ENCODE results near the gene PLCL1. TPM values are rescaled to one million over a fixed set of nuclear protein-coding genes. Genes with fewer than 3 reads are reported as not detected.

The PLCL1 gene
- total RNA-seq, 1 experiment from 2014 or later: 1.6 TPM

DNA sequence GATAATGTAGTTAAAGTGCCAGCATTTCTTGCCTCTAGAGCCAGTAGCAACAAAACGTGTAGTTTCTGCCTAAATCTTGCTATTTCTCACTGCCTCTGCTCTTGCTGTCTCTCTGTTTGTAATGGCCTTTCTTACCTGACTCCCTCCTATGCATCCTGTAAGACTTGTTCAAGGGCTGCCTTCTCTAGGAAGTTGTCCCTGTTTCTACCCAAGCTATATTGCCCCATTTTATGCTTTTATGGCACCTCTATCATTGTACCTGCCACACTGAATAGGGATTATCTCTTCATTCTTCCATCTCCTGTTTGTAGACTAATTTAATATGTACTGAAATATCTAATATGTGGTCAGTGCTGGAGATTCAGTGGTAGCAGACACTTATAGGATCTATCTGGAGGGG lies 49.2 kb downstream of the PLCL1 start:
- no peaks in the 10 kb centered on the region for H3K36me3 ChIP-seq (ENCODE audit: control insufficient read depth, insufficient read depth, low read length)
- TF ChIP-seq CTCF (IDR thresholded peaks at IDR 0.05; ENCODE audit: insufficient read depth in 1 of 2, low read depth in 1 of 2, low read length in 1 of 2, severe bottlenecking in 1 of 2, unreplicated experiment in 1 of 2): no peak
- Mint-ChIP-seq H3K27ac (ENCODE audit: unreplicated experiment) (no peak overlapping the region), H3K4me1 (ENCODE audit: low read depth, unreplicated experiment) (no peaks in the 10 kb centered on the region), H3K4me3 (ENCODE audit: unreplicated experiment) (no peak overlapping the region), H3K27me3 (ENCODE audit: insufficient read depth, unreplicated experiment) (no peaks in the 10 kb centered on the region), H3K9me3 (ENCODE audit: unreplicated experiment) (no peaks in the 10 kb centered on the region), H3K36me3 (ENCODE audit: insufficient read depth, unreplicated experiment) (peaks cover 6% of the 10 kb centered on the region)
- H3K4me3 ChIP-seq (ENCODE audit: low read depth, low read length): no peak overlapping the region
- ChIA-PET CTCF (no interaction called here), POLR2A (no interaction called here)
- intact Hi-C loops (cut with micrococcal nuclease; ENCODE audit: unreplicated experiment): no loop called here
- H3K9me3 ChIP-seq: no peaks in the 10 kb centered on the region
- no TSS peak for BruUV-seq (replicated peaks)
- H3K4me1 ChIP-seq: no peaks in the 10 kb centered on the region
- no peak for DNase-seq
- H3K27me3 ChIP-seq (replicated peaks; ENCODE audit: control insufficient read depth, insufficient read depth, low read length): no peaks in the 10 kb centered on the region

DNA sequence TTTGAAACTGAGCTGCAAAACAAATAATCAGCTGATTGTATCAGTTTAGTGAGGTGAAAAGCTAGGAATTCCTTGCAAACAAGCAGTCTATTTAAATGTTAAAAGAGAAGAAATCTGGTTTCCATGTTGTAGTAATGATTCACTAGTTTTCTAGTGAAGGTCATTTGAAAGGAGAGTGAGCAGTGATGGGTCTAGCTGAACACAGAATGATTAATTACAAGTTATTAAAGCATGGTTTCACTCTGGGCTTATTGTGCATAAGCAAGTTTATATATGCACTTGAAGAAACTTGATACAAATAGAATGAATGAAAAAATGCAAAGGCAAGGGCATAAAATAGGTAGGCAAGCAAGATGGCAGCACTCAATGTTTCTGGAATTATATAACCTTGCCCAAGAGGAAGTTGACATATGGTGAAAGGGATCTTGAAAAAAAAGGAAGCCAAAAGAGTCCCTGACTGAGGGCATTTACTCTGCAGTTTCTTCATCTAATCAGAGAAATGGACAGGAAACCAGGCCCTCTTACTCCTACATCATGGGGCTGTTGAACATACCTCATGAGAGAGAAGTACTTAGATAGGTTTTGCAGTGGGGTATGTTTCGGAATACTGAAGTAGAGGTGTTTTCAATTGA lies 53.2 kb downstream of the PLCL1 start:
- H3K9me3 Mint-ChIP-seq (ENCODE audit: unreplicated experiment): no peaks in the 10 kb centered on the region
- no peak for DNase-seq
- no peaks in the 10 kb centered on the region for H3K4me1 ChIP-seq
- TF ChIP-seq CTCF (IDR thresholded peaks at IDR 0.05; ENCODE audit: insufficient read depth in 1 of 2, low read depth in 1 of 2, low read length in 1 of 2, severe bottlenecking in 1 of 2, unreplicated experiment in 1 of 2): no peak
- peaks cover 6% of the 10 kb centered on the region for H3K4me1 Mint-ChIP-seq (ENCODE audit: low read depth, unreplicated experiment)
- H3K4me3 ChIP-seq (ENCODE audit: low read depth, low read length): no peak overlapping the region
- ChIA-PET POLR2A (no interaction called here), CTCF (no interaction called here)
- no peaks in the 10 kb centered on the region for H3K36me3 ChIP-seq (ENCODE audit: control insufficient read depth, insufficient read depth, low read length)
- H3K27me3 Mint-ChIP-seq (ENCODE audit: insufficient read depth, unreplicated experiment): no peaks in the 10 kb centered on the region
- BruUV-seq (replicated peaks): no TSS peak
- no peaks in the 10 kb centered on the region for H3K27me3 ChIP-seq (replicated peaks; ENCODE audit: control insufficient read depth, insufficient read depth, low read length)
- no peak overlapping the region for H3K4me3 Mint-ChIP-seq (ENCODE audit: unreplicated experiment)
- no peak overlapping the region for H3K27ac Mint-ChIP-seq (ENCODE audit: unreplicated experiment)
- H3K9me3 ChIP-seq: no peaks in the 10 kb centered on the region
- intact Hi-C loops (cut with micrococcal nuclease; ENCODE audit: unreplicated experiment): no loop called here
- H3K36me3 Mint-ChIP-seq (ENCODE audit: insufficient read depth, unreplicated experiment): peaks cover 6% of the 10 kb centered on the region

GRCh38 chr2:197858607-197859140 lies 54.3 kb downstream of the PLCL1 start:
- Mint-ChIP-seq H3K27ac (ENCODE audit: unreplicated experiment) (no peak overlapping the region), H3K4me1 (ENCODE audit: low read depth, unreplicated experiment) (peaks cover 8% of the 10 kb centered on the region), H3K27me3 (ENCODE audit: insufficient read depth, unreplicated experiment) (no peaks in the 10 kb centered on the region), H3K9me3 (ENCODE audit: unreplicated experiment) (no peaks in the 10 kb centered on the region), H3K4me3 (ENCODE audit: unreplicated experiment) (no peak overlapping the region), H3K36me3 (ENCODE audit: insufficient read depth, unreplicated experiment) (peaks cover 6% of the 10 kb centered on the region)
- Histone ChIP-seq H3K4me3 (ENCODE audit: low read depth, low read length) (no peak overlapping the region), H3K9me3 (no peaks in the 10 kb centered on the region), H3K36me3 (ENCODE audit: control insufficient read depth, insufficient read depth, low read length) (no peaks in the 10 kb centered on the region), H3K27me3 (replicated peaks; ENCODE audit: control insufficient read depth, insufficient read depth, low read length) (no peaks in the 10 kb centered on the region), H3K4me1 (no peaks in the 10 kb centered on the region)
- ChIA-PET POLR2A (no interaction called here), CTCF (no interaction called here)
- BruUV-seq (replicated peaks): no TSS peak
- intact Hi-C loops (cut with micrococcal nuclease; ENCODE audit: unreplicated experiment): no loop called here
- no peak for DNase-seq
- TF ChIP-seq CTCF (IDR thresholded peaks at IDR 0.05; ENCODE audit: insufficient read depth in 1 of 2, low read depth in 1 of 2, low read length in 1 of 2, severe bottlenecking in 1 of 2, unreplicated experiment in 1 of 2): no peak
